ENCODE data around the gene FA2H. TPM values are rescaled to one million over a fixed set of nuclear protein-coding genes. Genes with fewer than 3 reads are reported as not detected.

Gene FA2H
- total and polyA plus RNA-seq, 10 of the 15 experiments (the other 5 are each of a cell fraction or from before 2014, with no cell fraction given): 0.05 to 0.73 (median 0.51) TPM; not detected in 3

DNA sequence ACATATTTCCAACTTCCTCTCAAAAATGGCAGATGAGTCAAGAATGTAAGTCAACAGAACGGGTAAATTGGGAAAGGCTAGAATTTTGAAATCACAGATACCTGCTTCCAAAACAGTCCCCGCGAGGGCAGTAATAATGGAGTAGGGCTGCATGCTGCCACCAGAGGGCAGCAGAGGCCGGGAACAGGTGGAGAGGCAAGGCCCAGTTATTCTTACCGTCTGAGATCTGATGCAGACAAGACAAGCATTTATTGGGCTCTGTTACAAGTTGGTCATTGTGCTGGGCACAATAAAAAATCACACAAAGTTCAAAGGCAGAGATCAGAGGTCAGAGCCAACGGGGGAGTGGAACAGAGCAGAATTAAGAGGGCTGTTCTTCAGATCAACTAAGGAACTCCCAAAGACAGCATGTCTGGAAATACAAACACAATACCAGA lies 65.2 kb downstream of the FA2H start (continued):
- TF ChIP-seq, protein P1, sequence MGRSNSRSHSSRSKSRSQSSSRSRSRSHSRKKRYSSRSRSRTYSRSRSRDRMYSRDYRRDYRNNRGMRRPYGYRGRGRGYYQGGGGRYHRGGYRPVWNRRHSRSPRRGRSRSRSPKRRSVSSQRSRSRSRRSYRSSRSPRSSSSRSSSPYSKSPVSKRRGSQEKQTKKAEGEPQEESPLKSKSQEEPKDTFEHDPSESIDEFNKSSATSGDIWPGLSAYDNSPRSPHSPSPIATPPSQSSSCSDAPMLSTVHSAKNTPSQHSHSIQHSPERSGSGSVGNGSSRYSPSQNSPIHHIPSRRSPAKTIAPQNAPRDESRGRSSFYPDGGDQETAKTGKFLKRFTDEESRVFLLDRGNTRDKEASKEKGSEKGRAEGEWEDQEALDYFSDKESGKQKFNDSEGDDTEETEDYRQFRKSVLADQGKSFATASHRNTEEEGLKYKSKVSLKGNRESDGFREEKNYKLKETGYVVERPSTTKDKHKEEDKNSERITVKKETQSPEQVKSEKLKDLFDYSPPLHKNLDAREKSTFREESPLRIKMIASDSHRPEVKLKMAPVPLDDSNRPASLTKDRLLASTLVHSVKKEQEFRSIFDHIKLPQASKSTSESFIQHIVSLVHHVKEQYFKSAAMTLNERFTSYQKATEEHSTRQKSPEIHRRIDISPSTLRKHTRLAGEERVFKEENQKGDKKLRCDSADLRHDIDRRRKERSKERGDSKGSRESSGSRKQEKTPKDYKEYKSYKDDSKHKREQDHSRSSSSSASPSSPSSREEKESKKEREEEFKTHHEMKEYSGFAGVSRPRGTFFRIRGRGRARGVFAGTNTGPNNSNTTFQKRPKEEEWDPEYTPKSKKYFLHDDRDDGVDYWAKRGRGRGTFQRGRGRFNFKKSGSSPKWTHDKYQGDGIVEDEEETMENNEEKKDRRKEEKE (IDR thresholded peaks at IDR 0.05): no peak
- TF ChIP-seq POU2F2 (IDR thresholded peaks at IDR 0.05; ENCODE audit: borderline replicate concordance, low read depth, low read length): no peak
- TF ChIP-seq, protein P2, sequence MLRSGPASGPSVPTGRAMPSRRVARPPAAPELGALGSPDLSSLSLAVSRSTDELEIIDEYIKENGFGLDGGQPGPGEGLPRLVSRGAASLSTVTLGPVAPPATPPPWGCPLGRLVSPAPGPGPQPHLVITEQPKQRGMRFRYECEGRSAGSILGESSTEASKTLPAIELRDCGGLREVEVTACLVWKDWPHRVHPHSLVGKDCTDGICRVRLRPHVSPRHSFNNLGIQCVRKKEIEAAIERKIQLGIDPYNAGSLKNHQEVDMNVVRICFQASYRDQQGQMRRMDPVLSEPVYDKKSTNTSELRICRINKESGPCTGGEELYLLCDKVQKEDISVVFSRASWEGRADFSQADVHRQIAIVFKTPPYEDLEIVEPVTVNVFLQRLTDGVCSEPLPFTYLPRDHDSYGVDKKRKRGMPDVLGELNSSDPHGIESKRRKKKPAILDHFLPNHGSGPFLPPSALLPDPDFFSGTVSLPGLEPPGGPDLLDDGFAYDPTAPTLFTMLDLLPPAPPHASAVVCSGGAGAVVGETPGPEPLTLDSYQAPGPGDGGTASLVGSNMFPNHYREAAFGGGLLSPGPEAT (IDR thresholded peaks at IDR 0.05; ENCODE audit: low read depth): no peak
- TF ChIP-seq BRCA1 (IDR thresholded peaks at IDR 0.05; ENCODE audit: low read depth, low read length): no peak
- TF ChIP-seq RAD21 (IDR thresholded peaks at IDR 0.05; ENCODE audit: insufficient read depth, low read depth, low read length): peak; percentile 94
- TF ChIP-seq, protein P3, sequence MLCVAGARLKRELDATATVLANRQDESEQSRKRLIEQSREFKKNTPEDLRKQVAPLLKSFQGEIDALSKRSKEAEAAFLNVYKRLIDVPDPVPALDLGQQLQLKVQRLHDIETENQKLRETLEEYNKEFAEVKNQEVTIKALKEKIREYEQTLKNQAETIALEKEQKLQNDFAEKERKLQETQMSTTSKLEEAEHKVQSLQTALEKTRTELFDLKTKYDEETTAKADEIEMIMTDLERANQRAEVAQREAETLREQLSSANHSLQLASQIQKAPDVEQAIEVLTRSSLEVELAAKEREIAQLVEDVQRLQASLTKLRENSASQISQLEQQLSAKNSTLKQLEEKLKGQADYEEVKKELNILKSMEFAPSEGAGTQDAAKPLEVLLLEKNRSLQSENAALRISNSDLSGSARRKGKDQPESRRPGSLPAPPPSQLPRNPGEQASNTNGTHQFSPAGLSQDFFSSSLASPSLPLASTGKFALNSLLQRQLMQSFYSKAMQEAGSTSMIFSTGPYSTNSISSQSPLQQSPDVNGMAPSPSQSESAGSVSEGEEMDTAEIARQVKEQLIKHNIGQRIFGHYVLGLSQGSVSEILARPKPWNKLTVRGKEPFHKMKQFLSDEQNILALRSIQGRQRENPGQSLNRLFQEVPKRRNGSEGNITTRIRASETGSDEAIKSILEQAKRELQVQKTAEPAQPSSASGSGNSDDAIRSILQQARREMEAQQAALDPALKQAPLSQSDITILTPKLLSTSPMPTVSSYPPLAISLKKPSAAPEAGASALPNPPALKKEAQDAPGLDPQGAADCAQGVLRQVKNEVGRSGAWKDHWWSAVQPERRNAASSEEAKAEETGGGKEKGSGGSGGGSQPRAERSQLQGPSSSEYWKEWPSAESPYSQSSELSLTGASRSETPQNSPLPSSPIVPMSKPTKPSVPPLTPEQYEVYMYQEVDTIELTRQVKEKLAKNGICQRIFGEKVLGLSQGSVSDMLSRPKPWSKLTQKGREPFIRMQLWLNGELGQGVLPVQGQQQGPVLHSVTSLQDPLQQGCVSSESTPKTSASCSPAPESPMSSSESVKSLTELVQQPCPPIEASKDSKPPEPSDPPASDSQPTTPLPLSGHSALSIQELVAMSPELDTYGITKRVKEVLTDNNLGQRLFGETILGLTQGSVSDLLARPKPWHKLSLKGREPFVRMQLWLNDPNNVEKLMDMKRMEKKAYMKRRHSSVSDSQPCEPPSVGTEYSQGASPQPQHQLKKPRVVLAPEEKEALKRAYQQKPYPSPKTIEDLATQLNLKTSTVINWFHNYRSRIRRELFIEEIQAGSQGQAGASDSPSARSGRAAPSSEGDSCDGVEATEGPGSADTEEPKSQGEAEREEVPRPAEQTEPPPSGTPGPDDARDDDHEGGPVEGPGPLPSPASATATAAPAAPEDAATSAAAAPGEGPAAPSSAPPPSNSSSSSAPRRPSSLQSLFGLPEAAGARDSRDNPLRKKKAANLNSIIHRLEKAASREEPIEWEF (IDR thresholded peaks at IDR 0.05; ENCODE audit: insufficient replicate concordance, low read depth, low read length): no peak
- no peak for TF ChIP-seq SUPT20H (IDR thresholded peaks at IDR 0.05; ENCODE audit: borderline replicate concordance, control insufficient read depth, low read depth, low read length)
- TF ChIP-seq, protein P4, sequence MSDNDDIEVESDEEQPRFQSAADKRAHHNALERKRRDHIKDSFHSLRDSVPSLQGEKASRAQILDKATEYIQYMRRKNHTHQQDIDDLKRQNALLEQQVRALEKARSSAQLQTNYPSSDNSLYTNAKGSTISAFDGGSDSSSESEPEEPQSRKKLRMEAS (IDR thresholded peaks at IDR 0.05; ENCODE audit: low read depth, low read length): no peak
- TF ChIP-seq, protein P5, sequence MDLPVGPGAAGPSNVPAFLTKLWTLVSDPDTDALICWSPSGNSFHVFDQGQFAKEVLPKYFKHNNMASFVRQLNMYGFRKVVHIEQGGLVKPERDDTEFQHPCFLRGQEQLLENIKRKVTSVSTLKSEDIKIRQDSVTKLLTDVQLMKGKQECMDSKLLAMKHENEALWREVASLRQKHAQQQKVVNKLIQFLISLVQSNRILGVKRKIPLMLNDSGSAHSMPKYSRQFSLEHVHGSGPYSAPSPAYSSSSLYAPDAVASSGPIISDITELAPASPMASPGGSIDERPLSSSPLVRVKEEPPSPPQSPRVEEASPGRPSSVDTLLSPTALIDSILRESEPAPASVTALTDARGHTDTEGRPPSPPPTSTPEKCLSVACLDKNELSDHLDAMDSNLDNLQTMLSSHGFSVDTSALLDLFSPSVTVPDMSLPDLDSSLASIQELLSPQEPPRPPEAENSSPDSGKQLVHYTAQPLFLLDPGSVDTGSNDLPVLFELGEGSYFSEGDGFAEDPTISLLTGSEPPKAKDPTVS (IDR thresholded peaks at IDR 0.05; ENCODE audit: low read depth, low read length): no peak
- 0 out of 2 replicates have a peak, but pooled peaks have one; percentile 23 for TF ChIP-seq TBL1XR1 (IDR thresholded peaks at IDR 0.05; ENCODE audit: low read depth, low read length)
